SW480 (cell line): ENCODE data around the gene RNGTT.
A peak's percentile ranks its signal among the peaks of the same experiment; 100 is the strongest.
"Not testable (repeated sequence)": the region's sequence is repeated elsewhere in the genome, so short reads cannot be mapped to it uniquely, and the experiment has no call there.

Experiments used
- DNase-seq: peaks from one replicate; pipeline ENCODE4 v3.0.0-alpha.2; 2016; ENCODE audit warnings: low spot score

RNGTT gene

DNA sequence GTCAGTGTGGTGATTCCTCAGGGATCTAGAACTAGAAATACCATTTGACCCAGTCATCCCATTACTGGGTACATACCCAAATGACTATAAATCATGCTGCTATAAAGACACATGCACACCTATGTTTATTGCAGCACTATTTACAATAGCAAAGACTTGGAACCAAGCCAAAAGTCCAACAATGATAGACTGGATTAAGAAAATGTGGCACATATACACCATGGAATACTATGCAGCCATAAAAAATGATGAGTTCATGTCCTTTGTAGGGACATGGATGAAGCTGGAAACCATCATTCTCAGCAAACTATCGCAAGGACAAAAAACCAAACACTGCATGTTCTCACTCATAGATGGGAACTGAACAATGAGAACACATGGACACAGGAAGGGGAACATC is 247.0 kb downstream of the RNGTT start:
- DNase-seq = not testable (repeated sequence)

DNA sequence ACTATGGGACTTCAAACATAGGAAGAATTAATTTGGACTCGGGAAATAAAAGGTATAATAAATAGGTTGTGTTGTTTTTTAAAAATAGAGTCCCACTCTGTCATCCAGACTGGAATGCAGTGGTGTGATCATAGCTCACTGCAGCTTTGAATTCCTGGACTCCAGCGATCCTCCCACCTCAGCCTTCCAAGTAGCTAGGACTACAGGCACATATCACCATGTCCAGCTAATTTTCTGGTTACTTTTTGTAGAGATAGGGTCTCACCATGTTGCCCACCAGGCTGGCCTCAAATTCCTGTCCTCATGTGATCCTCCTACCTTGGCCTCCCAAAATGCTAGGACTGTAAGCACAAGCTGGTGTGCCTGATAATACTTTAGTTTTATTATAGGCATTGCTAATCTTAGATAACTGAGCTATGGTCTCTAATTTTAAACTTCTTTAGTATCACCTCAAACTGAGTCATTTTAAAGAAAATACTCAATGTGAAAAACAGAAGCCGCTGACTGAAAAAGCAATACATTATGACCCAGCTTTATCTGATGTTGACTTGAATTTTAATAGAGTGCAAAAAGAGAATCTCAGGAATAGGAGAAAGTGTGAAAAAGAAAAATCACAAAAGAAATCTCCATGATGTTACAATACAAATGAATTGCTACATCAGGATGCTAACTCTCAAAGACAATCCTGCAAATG is 251.0 kb downstream of the RNGTT start:
- DNase-seq = no peak

DNA sequence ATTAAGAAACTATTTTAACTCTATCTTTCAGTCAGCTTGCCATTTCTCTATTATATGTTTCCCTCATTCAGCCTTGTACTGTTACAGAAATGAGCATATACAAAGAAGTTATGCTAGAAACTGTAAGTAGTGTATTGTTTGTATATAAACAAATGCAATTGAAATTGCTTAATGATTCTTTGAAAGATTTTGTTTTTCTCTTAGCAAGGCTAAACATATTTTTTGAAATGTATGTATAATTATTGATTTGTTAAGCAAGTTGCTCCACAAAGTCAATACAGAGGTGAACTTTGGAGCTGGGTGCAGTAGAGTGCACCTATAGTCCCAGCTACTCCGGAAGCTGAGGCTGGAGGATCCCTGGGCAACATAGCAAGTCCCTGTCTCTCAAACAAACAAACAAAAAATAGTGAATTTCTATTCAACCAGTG is 253.6 kb downstream of the RNGTT start:
- no peak for DNase-seq

DNA sequence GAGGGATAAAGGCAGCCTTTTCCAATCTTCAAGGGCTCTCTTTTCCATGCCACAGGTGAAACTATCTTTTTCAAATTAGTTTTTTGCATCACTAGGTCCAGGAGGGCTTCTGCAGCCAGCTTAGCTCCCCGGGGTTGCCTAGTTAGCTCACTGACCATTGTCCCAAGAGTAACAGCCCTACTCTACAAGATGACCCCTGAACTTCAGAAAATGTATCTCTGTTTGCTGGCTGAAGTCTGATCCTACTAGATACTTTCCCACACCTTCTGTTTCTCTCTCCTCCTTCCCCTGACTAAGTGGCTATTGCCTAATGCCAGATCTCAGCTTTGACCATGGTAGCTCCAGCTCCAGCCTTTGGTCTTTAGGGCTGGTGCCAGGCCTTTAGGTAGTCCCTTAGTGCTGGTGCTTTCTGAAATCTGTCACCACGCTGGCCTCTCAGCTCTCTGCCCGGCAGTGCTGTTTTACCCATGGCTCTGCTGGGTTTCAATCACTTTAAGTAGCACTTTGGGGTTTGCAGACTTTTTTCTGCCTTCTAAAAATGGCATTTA is 255.1 kb downstream of the RNGTT start:
- no peak for DNase-seq

DNA sequence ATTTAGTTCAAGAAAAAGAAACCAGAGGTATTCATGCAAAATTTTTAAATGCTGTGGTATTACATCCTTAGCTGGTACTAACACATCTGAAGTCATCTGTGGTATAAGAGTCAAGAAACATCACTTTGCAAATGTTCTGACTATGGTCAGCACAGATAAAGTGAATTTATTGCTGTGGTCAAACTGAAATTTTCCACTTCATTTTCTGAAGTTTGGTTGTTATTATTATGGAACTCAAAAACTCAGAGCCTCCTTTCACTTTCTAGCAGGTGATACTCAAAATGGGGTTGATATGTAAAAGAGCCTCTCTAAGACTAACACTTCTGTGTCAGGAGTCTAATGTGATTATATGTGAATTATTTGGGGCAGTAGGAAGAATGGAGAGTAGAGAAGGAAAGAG is 257.8 kb downstream of the RNGTT start:
- no peak for DNase-seq

DNA sequence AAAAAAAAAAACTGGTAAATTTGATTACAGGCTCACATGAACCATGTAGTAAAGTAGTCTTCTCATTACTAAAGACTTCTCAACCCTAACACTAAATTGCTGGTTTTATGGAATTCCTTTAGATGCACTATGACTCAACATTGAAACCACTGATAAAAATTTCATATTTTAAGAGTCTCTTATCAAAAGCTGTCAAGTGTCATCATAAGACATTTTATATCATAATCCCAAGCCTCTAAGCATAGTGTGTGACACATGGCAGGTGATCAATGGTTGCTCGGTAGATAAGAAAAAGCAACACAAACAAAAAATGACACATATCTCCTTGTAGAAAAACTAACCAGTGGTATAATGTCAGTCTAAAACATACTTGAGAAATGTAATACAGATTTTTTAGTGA is 258.4 kb downstream of the RNGTT start:
- DNase-seq = no peak

DNA sequence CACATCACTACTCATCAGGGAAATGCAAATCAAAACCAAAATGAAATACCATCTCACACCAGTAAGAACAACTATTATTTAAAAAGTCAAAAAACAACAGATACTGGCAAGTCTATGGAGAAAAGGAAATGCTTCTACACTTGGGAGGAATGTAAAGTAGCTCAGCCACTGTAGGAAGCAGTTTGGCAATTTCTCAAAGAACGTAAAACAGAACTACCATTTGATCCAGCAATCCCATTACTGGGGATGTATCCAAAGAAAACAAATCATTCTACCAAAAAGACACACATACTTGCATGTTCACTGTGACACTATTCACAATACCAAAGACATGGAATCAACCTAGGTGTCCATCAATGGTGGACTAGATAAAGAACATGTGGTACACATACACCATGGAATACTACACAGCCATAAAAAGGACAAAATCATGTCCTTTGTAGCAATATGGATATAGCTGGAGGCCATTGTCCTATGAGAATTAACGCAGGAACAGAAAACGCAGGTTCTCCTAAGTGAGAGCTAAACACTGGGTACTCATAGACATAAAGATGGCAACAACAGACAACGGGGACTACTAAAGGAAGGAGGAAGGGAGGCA is 260.4 kb downstream of the RNGTT start:
- no peak for DNase-seq

DNA sequence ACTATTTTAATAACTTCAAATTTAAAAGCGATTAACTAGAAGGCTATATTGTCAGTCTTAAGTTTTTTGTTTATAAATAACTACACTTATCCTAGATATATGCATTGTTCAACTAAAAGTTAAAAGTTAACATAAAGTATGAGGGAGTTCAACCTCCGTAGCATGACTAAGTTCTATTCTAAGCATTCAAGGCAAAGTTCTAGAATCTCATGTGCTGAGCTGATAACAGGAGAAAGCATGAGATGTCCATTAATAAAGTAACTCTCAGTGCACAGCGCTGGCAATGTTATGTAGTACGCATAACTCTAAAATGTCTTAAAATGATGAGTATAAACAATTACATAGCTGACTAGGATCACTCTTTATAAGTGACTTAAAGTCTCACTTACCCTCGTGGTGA is 264.8 kb downstream of the RNGTT start:
- DNase-seq = no peak

DNA sequence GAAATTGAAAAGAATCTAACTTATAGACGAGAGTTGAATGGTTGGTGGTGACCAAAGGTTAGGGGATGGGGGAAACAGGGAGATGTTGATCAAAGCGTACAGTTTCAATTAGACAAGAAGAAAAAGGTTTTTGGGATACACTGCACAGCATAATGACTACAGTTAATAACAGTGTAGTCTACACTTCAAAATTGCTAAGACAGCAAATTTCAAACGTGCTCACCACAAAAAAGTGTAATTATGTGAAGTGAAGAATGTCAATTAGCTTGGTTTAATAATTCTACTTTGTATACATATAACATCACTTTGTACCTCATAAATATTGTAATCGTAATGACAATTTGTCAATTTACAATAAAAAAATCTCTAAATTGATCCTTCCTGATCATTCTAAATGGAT is 267.5 kb downstream of the RNGTT start:
- no peak for DNase-seq

DNA sequence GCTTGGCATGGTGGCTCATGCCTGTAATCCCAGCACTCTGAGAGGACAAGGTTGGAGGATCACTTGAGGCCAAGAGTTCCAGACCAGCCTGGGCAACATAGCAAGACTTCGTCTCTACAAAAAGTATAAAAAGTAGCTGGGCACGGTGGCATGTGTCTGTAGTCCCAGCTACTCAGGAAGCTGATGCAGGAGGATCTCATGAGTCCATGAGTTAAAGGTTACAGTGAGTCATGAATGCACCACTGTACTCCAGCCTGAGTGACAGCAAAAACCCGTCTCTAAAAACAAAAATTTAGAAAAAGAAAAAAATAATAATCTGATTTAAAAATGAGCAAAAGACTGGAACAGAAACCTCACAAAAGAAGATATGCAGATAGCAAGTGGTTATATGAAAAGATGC is 279.7 kb downstream of the RNGTT start:
- no peak for DNase-seq

DNA sequence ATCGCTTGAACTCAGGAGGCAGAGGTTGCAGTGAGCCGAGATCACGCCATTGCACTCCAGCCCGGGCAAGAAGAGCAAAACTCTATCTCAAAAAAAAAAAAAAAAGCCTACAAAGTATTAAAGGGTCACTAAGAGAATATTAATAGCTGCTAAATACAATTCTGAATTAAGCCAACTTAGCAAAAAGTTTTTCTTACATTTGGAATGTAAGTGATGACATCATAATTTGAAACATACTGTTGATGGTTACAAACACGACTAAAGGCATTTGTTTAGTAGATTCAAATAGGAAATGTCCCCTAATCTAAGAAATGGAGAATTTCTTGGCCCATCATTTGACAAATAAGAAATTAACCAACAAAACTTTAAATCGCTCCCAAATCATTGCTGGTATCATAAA is 282.8 kb downstream of the RNGTT start:
- DNase-seq = no peak

DNA sequence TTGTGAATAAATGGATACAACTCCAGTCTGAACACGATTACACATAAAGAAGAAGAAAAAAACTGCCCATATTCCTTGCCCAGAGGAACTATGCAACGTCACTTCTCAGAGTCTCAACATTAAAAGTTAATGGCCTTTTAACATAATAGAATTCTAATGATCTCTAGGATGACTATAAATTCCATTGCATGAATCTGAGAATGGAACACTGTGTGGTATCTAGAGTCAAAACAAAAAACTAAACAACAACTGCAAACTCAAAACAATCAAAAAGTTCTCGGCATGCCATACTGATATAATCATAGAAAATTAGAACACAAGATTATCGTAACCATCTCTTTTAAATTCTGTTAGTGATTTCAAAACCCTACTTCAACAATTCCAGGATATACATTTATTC is 283.6 kb downstream of the RNGTT start:
- DNase-seq = no peak

DNA sequence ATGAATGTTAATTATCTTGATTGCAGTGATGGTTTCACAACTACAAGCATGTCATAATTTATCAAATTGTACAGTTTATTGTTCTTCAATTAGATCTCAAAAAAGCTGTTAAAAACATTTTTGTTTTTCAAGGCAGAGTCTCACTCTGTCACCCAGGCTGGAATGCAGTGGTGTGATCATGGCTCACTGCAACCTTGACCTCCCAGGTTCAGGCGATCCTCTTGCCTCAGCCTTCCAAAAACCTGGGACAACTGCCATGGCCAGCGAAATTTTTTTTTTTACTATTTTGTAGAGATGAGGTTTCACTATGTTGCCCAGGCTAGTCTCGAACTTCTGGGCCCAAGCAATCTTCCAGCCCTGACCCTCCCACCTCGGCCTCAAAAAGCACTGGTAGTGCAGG is 286.1 kb downstream of the RNGTT start:
- DNase-seq = no peak

DNA sequence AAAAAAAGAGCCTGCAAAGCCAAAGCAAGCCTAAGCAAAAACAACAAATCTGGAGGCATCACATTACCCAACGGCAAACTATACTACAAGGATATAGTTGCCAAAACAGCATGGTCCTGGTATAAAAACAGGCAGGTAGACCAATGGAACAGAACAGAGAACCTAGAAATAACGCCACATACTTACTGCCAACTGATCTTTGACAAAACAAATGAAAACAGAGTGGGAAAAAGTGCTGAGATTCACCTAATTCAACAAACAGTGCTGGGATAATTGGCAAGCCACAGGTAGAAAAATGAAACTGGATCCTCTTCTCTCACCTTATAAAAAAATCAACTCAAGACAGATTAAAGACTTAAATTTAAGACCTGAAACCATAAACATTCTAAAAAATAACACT is 291.8 kb downstream of the RNGTT start:
- no peak for DNase-seq

DNA sequence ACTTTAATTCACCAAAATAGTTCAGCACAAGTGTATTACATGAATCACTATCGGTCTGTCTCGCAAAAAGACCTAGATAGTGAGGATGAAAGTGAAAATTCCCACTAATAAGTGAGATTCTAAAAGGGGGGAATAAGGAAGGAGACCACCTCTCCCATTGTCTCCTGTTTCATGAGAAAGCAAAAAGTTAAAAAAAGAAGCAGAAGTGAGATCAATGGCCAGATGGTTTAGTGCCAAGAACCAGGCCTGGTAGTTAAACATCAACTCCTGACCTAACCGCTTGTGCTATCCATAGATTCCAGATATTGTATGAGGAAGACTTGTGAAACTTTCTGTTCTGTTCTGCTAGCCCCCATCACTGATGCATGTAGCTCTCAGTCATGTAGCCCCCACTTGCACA is 293.0 kb downstream of the RNGTT start:
- no peak for DNase-seq

DNA sequence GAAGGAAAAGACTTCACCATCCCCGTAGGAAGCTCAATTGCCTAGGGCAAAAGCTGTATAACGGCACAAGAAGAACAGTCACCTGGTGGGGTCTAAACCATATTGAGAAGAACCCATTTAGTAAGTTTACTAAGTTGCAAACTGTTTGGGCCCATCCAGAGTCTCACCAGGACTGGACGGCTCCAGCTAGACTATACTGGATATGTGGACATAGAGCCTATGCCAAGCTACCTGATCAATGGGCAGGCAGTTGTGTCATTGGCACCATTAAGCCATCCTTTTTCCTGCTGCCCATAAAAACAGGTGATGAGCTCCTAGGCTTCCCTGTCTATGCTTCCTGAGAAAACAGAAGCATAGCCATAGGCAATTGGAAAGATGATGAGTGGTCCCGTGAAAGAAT is 293.9 kb downstream of the RNGTT start:
- DNase-seq = no peak

DNA sequence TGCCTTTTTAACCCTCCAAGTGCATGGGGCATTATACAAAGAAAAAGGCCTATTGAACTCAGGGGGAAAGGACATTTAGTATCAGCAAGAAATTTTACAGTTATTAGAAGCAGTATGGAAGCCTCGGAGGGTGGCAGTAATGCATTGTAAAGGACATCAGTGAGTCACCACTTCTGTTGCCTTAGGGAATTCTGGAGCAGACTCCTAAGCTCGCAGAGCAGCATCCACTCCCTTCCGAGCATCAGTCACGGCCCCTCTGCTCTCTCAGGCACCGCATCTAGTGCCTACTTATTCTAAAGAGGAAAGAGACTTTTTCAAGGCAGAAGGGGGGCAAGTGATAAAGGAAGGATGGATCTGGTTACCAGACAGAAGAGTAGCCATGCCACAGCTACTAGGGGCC is 296.5 kb downstream of the RNGTT start:
- DNase-seq = no peak

DNA sequence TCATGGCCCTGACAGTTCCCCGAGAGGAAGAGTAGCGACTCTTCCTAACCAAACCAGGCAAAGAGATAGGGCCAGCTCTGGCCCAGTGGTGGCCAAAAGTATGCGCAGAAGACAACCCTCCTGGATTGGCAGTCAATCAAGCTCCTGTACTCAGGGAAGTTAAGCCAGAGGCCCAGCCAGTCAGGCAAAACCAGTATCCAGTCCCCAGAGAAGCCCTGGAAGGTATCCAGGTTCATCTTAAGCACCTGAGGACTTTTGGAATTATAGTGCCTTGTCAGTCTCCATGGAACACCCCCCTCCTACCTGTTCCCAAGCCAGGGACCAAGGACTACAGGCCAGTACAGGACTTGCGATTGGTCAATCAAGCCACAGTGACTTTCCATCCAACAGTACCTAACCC is 298.3 kb downstream of the RNGTT start:
- DNase-seq = no peak

DNA sequence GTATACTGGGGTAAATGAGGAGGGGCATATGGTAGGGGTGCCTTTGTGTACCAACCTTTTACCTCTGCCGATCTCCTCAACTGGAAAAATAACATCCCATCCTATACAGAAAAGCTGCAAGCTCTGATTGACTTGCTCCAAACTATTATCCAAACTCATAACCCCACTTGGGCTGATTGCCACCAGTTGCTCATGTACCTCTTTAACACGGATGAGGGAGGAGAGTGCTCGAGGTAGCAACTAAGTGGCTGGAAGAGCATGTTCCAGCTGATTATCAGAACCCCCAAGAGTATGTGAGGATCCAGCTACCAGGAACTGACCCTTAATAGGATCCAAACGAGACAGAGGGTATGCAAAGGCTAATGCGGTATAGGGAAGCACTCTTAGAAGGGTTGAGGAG is 299.6 kb downstream of the RNGTT start:
- no peak for DNase-seq

DNA sequence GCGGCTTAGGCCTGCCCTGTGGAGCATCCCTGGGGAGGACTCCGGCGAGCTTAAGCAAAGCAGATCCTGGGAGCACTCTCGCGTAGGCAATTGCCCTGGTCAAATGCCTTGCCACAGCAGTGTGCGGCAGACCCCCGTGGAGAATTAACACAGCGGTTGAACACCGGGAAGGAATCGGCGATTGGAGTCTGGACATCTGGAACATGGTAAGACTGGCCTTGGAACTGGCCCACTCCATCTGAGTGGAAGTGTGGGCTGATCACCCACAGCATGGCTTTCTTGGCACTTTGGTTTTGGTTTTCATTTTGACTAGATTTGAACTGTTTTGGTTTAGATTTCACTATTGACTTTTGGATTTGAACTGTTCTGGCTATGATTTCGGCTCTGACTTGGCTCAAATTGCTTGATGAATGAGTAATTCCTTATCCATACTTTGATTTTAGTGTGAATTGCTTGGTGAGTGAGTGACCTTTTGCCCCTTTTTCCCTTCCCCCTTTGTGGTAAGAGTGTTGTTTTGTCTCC is 300.7 kb downstream of the RNGTT start:
- no peak for DNase-seq

DNA sequence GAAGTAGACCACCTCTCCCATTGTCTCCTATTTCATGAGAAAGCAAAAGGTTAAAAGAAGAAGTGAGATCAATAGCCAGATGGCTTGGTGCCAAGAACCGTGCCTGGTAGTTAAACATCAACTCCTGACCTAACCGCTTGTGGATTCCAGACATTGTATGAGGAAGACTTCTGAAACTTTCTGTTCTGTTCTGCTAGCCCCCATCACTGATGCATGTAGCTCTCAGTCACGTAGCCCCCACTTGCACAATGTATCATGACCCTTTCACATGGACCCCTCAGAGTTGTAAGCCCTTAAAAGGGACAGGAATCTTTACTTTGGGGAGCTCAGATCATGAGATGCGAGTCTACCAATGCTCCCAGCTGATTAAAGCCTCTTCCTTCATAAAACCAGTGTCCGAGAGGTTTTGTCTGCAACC is 301.2 kb downstream of the RNGTT start:
- DNase-seq = peak; percentile 14

DNA sequence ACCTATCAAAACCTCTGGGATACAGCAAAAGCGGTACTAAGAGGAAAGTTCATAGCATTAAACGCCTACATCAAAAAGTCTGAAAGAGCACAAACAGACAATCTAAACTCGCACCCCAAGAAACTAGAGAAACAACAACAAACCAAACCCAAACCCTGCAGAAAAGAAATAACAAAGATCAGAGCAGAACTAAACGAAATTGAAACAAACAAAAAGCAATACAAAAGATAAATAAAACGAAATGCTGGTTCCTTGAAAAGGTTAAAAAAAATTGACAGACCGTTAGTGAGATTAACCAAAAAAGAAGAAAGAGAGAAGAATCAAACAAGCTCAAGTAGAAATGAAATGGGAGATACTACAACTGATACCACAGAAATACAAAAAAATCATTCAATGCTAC is 302.3 kb downstream of the RNGTT start:
- DNase-seq = no peak

DNA sequence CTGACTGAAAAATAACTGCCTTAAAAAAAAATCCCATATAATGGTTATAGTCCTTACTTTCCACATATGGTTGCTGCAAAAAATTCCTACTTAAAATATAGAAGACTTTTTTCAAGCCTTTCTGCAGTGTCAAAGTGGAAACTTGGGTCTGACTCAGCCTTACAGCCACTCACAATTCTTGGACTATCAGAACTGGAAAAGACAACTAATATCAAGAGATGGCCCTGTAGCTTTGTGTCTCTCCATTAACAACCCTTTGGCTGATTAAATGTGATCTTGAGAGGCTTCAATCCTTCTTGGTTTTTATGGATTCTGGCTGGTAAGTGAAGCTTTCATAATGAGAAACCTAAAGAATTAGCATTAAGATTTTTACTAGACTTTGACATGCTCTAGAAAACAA is 307.8 kb downstream of the RNGTT start:
- DNase-seq = no peak

DNA sequence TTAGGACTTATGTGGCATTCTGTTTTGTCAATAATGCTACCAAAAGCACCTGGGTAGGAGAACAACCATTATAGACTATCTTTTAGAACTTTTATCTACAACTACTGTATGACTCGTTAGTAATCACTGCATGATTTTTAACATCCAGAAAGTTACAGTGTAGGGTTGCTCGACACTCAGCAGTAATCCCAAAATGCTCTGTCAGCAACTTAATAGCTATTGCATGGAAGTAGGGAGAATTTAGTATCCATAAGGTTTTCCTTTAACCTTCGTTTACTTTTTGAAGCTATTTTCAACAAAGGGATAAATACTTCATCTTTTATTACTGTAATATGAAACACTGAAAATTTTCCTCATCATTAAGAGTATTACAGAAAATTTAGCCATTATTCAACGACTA is 309.5 kb downstream of the RNGTT start:
- no peak for DNase-seq
